GM18951 (cell line): ENCODE data around the gene CDC73.
"Not testable (repeated sequence)": the region's sequence is repeated elsewhere in the genome, so short reads cannot be mapped to it uniquely, and the experiment has no call there.

Source experiments
- POLR2A ChIP-seq: IDR thresholded peaks from 4 replicates; pipeline ENCODE4 v1.6.1; 2011; ENCODE audit warnings: mild to moderate bottlenecking; ENCODE audit not compliant: insufficient read length, insufficient read depth; ENCODE audit errors: extremely low read depth
- in situ Hi-C: fragments of 300-500 bp; cut with MboI; formaldehyde crosslinking; loops from one replicate; pipeline ENCODE4 v1.12.0; 2022; ENCODE audit warnings: low sequenced_read_pairs, mixed read lengths, inconsistent platforms; ENCODE audit not compliant: unreplicated experiment

Gene CDC73

DNA sequence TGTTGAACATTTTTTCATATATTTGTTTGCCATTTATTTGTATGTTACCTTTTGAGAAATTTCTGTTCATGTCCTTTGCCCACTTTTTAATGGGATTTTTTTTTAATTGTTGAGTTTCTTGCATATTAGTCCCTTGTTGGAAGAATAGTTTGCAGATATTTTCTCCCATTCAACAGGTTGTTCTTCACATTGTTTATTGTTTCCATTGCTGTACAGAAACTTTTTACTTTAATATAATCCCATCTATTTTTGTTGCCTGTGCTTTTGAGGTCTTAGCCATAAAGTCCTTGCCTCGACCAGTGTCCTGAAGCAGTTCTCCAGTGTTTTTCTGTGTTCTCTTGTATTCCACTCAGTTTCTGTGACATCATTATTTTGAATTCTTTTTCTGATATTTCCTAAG is 118.8 kb downstream of the CDC73 start:
- in situ Hi-C loops, result no loop called here
- TF ChIP-seq POLR2A, result no peak

- in situ Hi-C loops, result no loop called here
- TF ChIP-seq POLR2A, result no peak
Observed at GRCh38 chr1:193241132-193241827, 119.4 kb downstream of the CDC73 start.

DNA sequence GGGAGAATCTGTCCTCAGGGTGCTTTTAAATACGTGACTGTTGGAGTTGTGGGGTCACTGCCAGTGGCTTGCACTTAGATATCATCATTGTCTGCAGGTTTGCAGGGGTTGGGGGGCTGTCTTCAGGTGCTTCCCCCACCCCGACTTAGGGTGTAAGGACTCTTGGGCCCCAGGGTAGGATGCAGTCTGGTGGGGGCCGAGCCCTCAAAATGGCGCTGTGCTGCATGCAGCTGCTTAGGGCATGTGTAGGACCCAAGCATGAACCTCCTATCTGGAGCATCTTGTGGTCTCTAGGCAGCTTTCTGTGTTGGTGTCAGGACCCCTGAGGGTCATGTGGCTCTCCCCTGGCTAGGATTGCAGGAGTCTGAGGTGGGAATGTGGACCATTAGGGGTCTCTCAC is 120.2 kb downstream of the CDC73 start:
- in situ Hi-C loops, result no loop called here
- no peak for TF ChIP-seq POLR2A

DNA sequence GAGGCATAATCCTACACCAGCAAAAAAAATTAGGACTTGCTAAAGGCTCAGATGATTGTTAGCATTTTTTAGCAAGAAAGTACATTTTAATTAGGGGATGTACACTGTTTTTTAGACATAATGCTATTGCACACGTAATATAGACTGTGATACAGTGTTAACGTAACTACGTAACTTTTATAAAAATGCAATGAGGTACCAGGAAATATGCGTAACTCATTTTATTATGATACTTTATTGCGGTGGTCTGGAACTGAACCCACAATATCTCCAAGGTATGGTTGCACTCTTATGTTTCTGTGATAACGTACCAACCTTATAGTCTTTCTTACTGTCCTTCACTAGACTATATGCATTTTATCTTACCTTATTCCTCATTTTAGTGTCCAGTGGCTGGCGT is 127.4 kb downstream of the CDC73 start:
- in situ Hi-C loops, result no loop called here

DNA sequence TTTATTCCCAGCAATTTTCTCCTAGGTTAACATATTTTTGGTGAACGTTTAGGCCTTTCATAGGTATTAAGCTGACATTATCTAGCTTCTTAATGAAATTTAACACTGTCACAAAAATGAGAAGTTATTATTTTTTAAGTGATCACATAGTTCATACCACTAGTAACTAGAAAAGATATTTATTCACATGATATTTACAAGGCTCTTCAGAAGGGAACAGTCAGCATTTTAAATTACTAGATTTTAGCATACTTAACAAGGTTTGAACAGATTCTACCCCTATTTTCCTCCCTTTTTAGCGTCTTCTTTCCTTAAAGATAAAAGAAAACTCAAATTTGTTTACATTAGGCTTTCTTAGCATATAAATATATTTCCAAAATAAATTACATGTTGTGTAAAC is 130.1 kb downstream of the CDC73 start:
- TF ChIP-seq POLR2A, result no peak
- in situ Hi-C loops, result no loop called here

More for the DNA sequence above, 127.4 kb downstream of the CDC73 start:
- no peak for TF ChIP-seq POLR2A

GRCh38 chr1:193256019-193256418 is 134.2 kb downstream of the CDC73 start:
- no peak for TF ChIP-seq POLR2A
- in situ Hi-C loops, result no loop called here

DNA sequence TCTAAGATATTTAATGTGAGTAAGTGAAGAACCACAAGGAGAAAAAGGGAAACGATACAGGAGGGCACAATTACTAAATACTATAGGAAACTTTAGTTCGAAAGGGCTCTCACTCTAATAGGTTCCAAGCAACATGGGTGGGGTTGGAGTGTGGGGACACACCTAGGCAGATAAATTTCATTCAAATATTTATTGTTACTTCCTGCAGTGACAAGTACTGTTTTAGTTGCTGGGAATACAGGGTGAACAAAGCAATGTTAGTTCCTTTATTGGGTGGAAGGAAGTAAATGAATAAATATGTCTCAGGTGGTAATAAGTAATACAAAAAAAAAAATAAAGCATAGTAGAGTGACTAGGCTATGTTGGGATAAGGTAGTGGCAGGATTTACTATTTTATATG is 137.8 kb downstream of the CDC73 start:
- TF ChIP-seq POLR2A, result no peak
- in situ Hi-C loops, result no loop called here

GRCh38 chr1:193260056-193260745 is 138.4 kb downstream of the CDC73 start:
- in situ Hi-C loops, result no loop called here
- no peak for TF ChIP-seq POLR2A

- no peak for TF ChIP-seq POLR2A
- in situ Hi-C loops, result no loop called here
Observed at GRCh38 chr1:193260896-193261295, 139.1 kb downstream of the CDC73 start.

GRCh38 chr1:193262661-193263060 is 140.8 kb downstream of the CDC73 start:
- TF ChIP-seq POLR2A, result no peak

GRCh38 chr1:193264313-193265065 is 142.7 kb downstream of the CDC73 start:
- in situ Hi-C loops, result no loop called here
- TF ChIP-seq POLR2A, result no peak

More at GRCh38 chr1:193262661-193263060, 140.8 kb downstream of the CDC73 start:
- in situ Hi-C loops, result no loop called here

GRCh38 chr1:193265716-193266115 is 143.9 kb downstream of the CDC73 start:
- in situ Hi-C loops, result no loop called here
- TF ChIP-seq POLR2A, result no peak

GRCh38 chr1:193266794-193267193 is 145.0 kb downstream of the CDC73 start:
- in situ Hi-C loops, result not testable (repeated sequence)

DNA sequence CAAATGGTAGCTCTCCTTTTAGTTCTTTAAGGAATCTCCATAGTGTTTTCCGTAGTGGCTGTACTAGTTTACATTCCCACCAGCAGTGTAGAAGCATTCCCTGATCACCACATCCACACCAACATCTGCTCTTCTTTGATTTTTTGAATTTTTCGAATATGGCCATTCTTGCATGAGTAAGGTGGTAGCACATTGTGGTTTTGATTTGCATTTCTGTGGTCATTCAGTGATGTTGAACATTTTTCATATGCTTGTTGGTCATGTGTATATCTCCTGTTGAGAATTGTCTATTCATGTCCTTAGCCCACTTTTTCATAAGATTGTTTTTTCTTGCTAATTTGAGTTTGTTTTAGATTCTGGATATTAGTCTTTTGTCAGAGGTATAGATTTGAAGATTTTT is 149.2 kb downstream of the CDC73 start:
- in situ Hi-C loops, result no loop called here
- TF ChIP-seq POLR2A, result no peak

DNA sequence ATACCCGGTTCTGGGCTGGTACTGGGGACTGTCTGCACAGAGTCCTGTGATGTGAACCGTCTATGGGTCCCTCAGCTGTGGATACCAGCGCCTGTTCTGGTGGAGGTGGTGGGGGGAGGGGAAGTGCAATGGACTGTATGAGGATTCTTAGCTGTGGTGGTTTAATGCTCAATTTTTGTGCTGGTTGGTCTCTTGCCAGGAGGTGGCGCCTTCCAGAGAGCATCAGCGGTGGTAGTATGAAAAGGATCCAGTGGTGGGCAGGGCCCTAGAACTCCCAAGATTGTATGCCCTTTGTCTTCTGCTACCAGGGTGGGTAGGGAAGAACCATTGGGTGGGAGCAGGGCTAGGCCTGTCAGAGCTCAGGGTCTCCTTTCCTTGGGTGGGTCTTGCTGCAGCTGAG is 153.9 kb downstream of the CDC73 start:
- TF ChIP-seq POLR2A, result no peak
- in situ Hi-C loops, result no loop called here
